Endothelial cell of umbilical vein (primary cell): ENCODE results near the gene ERGIC1. TPM values are rescaled to one million over a fixed set of nuclear protein-coding genes. Genes with fewer than 3 reads are reported as not detected.

Source experiments
- BruUV-seq: library from RNA; stranded (reverse); fragments of 400-500 nt; replicated peaks from 2 replicates; lab custom pipeline; 2021; lab: Mats Ljungman, UMichigan
- CTCF ChIA-PET: fragments of 300-600, 350-600 bp; sonication (Branson Sonifier 250); formaldehyde crosslinking; loops from one replicate; lab custom pipeline; 2021; ENCODE audit warnings: antibody characterized with exemption, inconsistent platforms; lab: Charles Lee
- POLR2A ChIA-PET: fragments of 300-600, 350-600 bp; sonication (Branson Sonifier 250); formaldehyde crosslinking; loops from one replicate; lab custom pipeline; 2021; ENCODE audit warnings: antibody characterized with exemption, inconsistent platforms; lab: Charles Lee
- DNase-seq: peaks from one replicate; pipeline ENCODE4 v3.0.0-alpha.2; 2011; ENCODE audit warnings: low read depth, low spot score
- FAIRE-seq: peaks from 2 replicates; lab custom pipeline; 2011; peaks lifted over from hg19 to GRCh38; lab: Jason Lieb, UNC
- H2AFZ ChIP-seq: 2 replicates; pipeline ENCODE4 v1.6.0; 2012; ENCODE audit warnings: low read depth, low read length, control low read depth, inconsistent platforms
- H3K27ac ChIP-seq: 2 replicates; pipeline ENCODE4 v1.5.1; 2011; ENCODE audit warnings: low read depth, mild to moderate bottlenecking, control low read depth, low read length, moderate library complexity; ENCODE audit not compliant: insufficient read depth
- H3K27me3 ChIP-seq, 2 experiments: 2 replicates each; pipeline versions ENCODE4 v1.6.0 to v1.6.1; 2011; ENCODE audit warnings: low read length in 2 of 2, mixed read lengths in 1 of 2; ENCODE audit not compliant: control insufficient read depth in 2 of 2, insufficient read depth in 2 of 2
- H3K36me3 ChIP-seq, 2 experiments: 2 replicates in 1 of 2; 3 replicates in 1 of 2; pipeline ENCODE4 v1.5.1; 2011; ENCODE audit warnings: low read length in 2 of 2, mild to moderate bottlenecking in 1 of 2, moderate library complexity in 1 of 2; ENCODE audit not compliant: control insufficient read depth in 2 of 2, insufficient read depth in 2 of 2; ENCODE audit errors: extremely low read depth in 1 of 2
- H3K4me1 ChIP-seq: 3 replicates; pipeline ENCODE4 v1.5.1; 2011; ENCODE audit warnings: mild to moderate bottlenecking, low read length; ENCODE audit not compliant: control insufficient read depth, insufficient read depth; ENCODE audit errors: extremely low read depth
- H3K4me2 ChIP-seq: 2 replicates; pipeline ENCODE4 v1.6.1; 2011; ENCODE audit warnings: low read length, control low read depth, mixed read lengths; ENCODE audit not compliant: insufficient read depth
- H3K4me3 ChIP-seq, 3 experiments: fragments of 200-600 bp in 1 of 3; sonication (generic), shearing (Covaris generic) in 1 of 3; replicated peaks in 1 of 3; 2 replicates each; pipeline ENCODE4 v1.5.1; 2011 to 2016; ENCODE audit warnings: control low read depth in 3 of 3, low read length in 3 of 3, mild to moderate bottlenecking in 2 of 3, inconsistent platforms in 1 of 3, low read depth in 1 of 3, moderate library complexity in 1 of 3; ENCODE audit not compliant: insufficient read depth in 1 of 3
- H3K79me2 ChIP-seq: 2 replicates; pipeline ENCODE4 v1.6.0; 2012; ENCODE audit warnings: low read length, inconsistent platforms; ENCODE audit not compliant: control insufficient read depth, insufficient read depth
- H3K9ac ChIP-seq: replicated peaks from 2 replicates; pipeline ENCODE3; 2011; ENCODE audit warnings: low read length, control low read depth; ENCODE audit not compliant: insufficient read depth; ENCODE audit errors: extremely low read depth
- H3K9me1 ChIP-seq: replicated peaks from 3 replicates; pipeline ENCODE4 v1.6.0; 2011; ENCODE audit warnings: mild to moderate bottlenecking, low read length; ENCODE audit not compliant: control insufficient read depth, insufficient read depth; ENCODE audit errors: extremely low read depth
- H3K9me3 ChIP-seq: replicated peaks from 2 replicates; pipeline ENCODE4 v1.5.1; 2012; ENCODE audit warnings: low read length, inconsistent platforms; ENCODE audit not compliant: control insufficient read depth, insufficient read depth
- H4K20me1 ChIP-seq: replicated peaks from 2 replicates; pipeline ENCODE3; 2011; ENCODE audit warnings: mild to moderate bottlenecking, low read length; ENCODE audit not compliant: control insufficient read depth, insufficient read depth; ENCODE audit errors: extremely low read depth
- FOS ChIP-seq: IDR thresholded peaks from 2 replicates; pipeline ENCODE4 v1.6.1; 2011; ENCODE audit warnings: mild to moderate bottlenecking, low read length, moderate library complexity, borderline replicate concordance; ENCODE audit not compliant: insufficient read depth
- GATA2 ChIP-seq: IDR thresholded peaks from 2 replicates; pipeline ENCODE4 v1.7.0; 2011; ENCODE audit warnings: low read depth, mild to moderate bottlenecking, moderate library complexity, mixed read lengths, low read length; ENCODE audit not compliant: insufficient read length, insufficient read depth
- JUN ChIP-seq: IDR thresholded peaks from 2 replicates; pipeline ENCODE4 v1.6.1; 2011; ENCODE audit warnings: borderline replicate concordance, low read depth; ENCODE audit not compliant: insufficient read length, insufficient read depth
- MYC ChIP-seq: IDR thresholded peaks from one replicate; pipeline ENCODE4 v1.6.1; 2011; ENCODE audit warnings: mild to moderate bottlenecking, low read depth, low read length
- POLR2AphosphoS5 ChIP-seq: IDR thresholded peaks from 2 replicates; pipeline ENCODE4 v1.6.1; 2012; ENCODE audit warnings: low read depth, mild to moderate bottlenecking, control low read depth, low read length, moderate library complexity; ENCODE audit not compliant: insufficient read depth
- dilution Hi-C: fragments of 300-500 bp; cut with MboI; formaldehyde crosslinking; loops from one replicate; pipeline ENCODE4 v1.15.0; 2019; ENCODE audit warnings: low sequenced_read_pairs; ENCODE audit not compliant: extremely low pct_ligation_motif_present
- intact Hi-C: fragments of 100-400 bp; cut with micrococcal nuclease; formaldehyde crosslinking; loops from one replicate; pipeline ENCODE4 v1.10.0; 2022
- polyA plus RNA-seq, 4 experiments: library from polyadenylated mRNA; depleted of rRNA in 3 of 4; stranded (reverse) in 3 of 4; unstranded in 1 of 4; fragments of >200 nt; gene quantifications; 2 replicates each; pipeline versions ENCODE4 v1.2.1 to v1.2.3, GENCODE V29; 2011 to 2012; ENCODE audit warnings: missing spikeins in 1 of 4
- total RNA-seq: library from RNA; stranded (reverse); gene quantifications from 2 replicates; pipeline ENCODE4 v1.2.3, GENCODE V29; 2021

ERGIC1 gene
- total and polyA plus RNA-seq, 2 donors (not counting 3 experiments of a cell fraction or from before 2014, with no cell fraction given) = 105 to 109 TPM

GRCh38 chr5:172798422-172799215 is 35.4 kb upstream of the ERGIC1 start:
- ChIA-PET CTCF (interaction anchor here (0.8 to 2.1 kb wide), 7 partner anchors 9 to 84 kb away, joined by 3 to 21 read pairs (median 4); partner anchors contain the start of gene DUSP1), POLR2A (interaction anchor here (1.2 to 1.6 kb wide), 2 partner anchors 27 to 41 kb away, joined by 4 to 15 read pairs; partner anchors contain the start of gene DUSP1)
- H3K4me2 ChIP-seq = peak overlapping the region; percentile 50
- H3K27me3 ChIP-seq = no peaks in the 10 kb centered on the region
- no peak overlapping the region for H3K4me3 ChIP-seq
- H3K36me3 ChIP-seq = no peaks in the 10 kb centered on the region
- TF ChIP-seq JUN (peak; percentile 78), GATA2 (no peak), POLR2AphosphoS5 (peak; percentile 28), FOS (peak; percentile 89)
- peak overlapping the region; percentile 3 for H2AFZ ChIP-seq
- peaks cover 54% of the 10 kb centered on the region for H3K4me1 ChIP-seq
- TSS peak; percentile 39 for BruUV-seq
- no peaks in the 10 kb centered on the region for H3K9me1 ChIP-seq
- FAIRE-seq (peak; percentile 56), DNase-seq (peak; percentile 71)
- no peaks in the 10 kb centered on the region for H3K9me3 ChIP-seq
- dilution Hi-C loops (no loop called here), intact Hi-C loops (loop anchor here (1.0 kb wide), 1 partner anchor 9 kb away; no protein-coding TSS in a partner anchor)
- no peaks in the 10 kb centered on the region for H4K20me1 ChIP-seq
- peak overlapping the region; percentile 77 for H3K27ac ChIP-seq
- H3K79me2 ChIP-seq = no peaks in the 10 kb centered on the region
- H3K9ac ChIP-seq = peak overlapping the region; percentile 21

- no TSS peak for BruUV-seq
- Histone ChIP-seq H3K9me1 (no peaks in the 10 kb centered on the region), H3K4me2 (no peak overlapping the region), H3K9ac (no peak overlapping the region), H3K4me3 (no peak overlapping the region), H3K36me3 (no peaks in the 10 kb centered on the region), H3K4me1 (peaks cover 46% of the 10 kb centered on the region), H3K27me3 (no peaks in the 10 kb centered on the region), H2AFZ (no peak overlapping the region), H3K27ac (peak overlapping the region; percentile 77), H4K20me1 (no peaks in the 10 kb centered on the region), H3K79me2 (no peaks in the 10 kb centered on the region), H3K9me3 (no peaks in the 10 kb centered on the region)
- FAIRE-seq = no peak
- dilution Hi-C loops (no loop called here), intact Hi-C loops (no loop called here)
- no peak for DNase-seq
- POLR2A ChIA-PET = no interaction called here
- TF ChIP-seq MYC = no peak
- CTCF ChIA-PET = interaction anchor here (0.9 to 2.2 kb wide), 3 partner anchors 27 to 62 kb away, joined by 3 to 6 read pairs (median 3); no protein-coding TSS in a partner anchor
Measured at GRCh38 chr5:172799416-172799815, 34.6 kb upstream of the ERGIC1 start.
